BLaER1 (cell line): ENCODE results near the gene LRPAP1.
"Not testable (repeated sequence)": the region's sequence is repeated elsewhere in the genome, so short reads cannot be mapped to it uniquely, and the experiment has no call there.

ENCODE experiments used
- H3K27ac ChIP-seq: shearing (Covaris generic); formaldehyde crosslinking; 2 replicates; pipeline ENCODE4 v1.8.1; 2022
- H3K27me3 ChIP-seq: shearing (Covaris generic); formaldehyde crosslinking; 2 replicates; pipeline ENCODE4 v1.8.1; 2022
- H3K36me3 ChIP-seq: shearing (Covaris generic); formaldehyde crosslinking; 2 replicates; pipeline ENCODE4 v1.8.1; 2022
- H3K4me1 ChIP-seq: shearing (Covaris generic); formaldehyde crosslinking; 2 replicates; pipeline ENCODE4 v1.8.1; 2022
- H3K4me2 ChIP-seq: shearing (Covaris generic); formaldehyde crosslinking; 2 replicates; pipeline ENCODE4 v1.8.1; 2022
- H3K4me3 ChIP-seq: shearing (Covaris generic); formaldehyde crosslinking; 2 replicates; pipeline ENCODE4 v1.8.1; 2022
- H3K9ac ChIP-seq: shearing (Covaris generic); formaldehyde crosslinking; 2 replicates; pipeline ENCODE4 v1.8.1; 2022
- H3K9me3 ChIP-seq: shearing (Covaris generic); formaldehyde crosslinking; 2 replicates; pipeline ENCODE4 v1.8.1; 2022
- H4K20me1 ChIP-seq: shearing (Covaris generic); formaldehyde crosslinking; 2 replicates; pipeline ENCODE4 v1.8.1; 2022
- Cebpa-rat ChIP-seq: shearing (Covaris generic); IDR thresholded peaks from 2 replicates; pipeline ENCODE4 v1.8.1; 2022

LRPAP1 gene, protein sequence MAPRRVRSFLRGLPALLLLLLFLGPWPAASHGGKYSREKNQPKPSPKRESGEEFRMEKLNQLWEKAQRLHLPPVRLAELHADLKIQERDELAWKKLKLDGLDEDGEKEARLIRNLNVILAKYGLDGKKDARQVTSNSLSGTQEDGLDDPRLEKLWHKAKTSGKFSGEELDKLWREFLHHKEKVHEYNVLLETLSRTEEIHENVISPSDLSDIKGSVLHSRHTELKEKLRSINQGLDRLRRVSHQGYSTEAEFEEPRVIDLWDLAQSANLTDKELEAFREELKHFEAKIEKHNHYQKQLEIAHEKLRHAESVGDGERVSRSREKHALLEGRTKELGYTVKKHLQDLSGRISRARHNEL

DNA sequence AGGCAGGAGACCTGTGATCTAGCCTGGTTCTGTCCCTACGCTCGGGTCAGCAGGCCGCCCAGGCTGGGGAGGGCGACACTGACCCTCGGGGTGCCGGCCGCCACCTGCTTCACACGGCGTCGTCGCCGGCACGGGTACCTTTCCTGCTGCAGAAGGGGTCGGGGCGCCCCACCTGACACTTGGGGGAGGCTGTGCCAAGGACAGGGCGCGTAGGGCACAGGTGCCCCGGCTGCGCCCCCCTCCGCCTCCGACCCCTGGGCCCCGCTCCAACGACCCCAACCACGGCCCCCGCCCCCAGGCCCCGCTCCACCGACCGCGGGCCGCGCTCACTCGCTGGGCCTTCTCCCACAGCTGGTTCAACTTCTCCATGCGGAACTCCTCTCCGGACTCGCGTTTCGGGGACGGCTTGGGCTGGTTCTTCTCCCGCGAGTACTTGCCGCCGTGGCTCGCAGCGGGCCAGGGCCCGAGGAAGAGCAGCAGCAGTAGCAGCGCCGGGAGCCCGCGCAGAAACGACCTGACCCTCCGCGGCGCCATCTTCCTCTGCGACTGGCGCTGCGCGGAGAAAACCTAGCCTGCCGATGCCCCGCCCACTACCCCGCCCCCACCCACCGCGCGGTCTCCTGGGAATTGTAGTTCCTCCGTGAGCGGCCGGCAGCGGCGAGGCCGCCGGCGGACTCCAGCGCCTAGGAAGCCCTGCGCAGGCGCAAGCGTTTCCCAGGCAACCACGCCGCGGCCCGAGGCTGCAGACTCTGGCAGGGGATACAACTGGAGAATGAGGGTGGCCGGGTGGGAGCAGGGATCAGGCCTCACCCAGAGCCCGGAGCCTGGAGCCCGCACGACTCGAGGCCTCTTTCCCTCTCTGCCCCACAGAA lies at the start of gene LRPAP1:
TSS of gene LRPAP1 (minus strand) at position 544 of the 872 bp plus-strand sequence. CDS start at position 534, 10 bp downstream.
- TF ChIP-seq Cebpa-rat, result no peak
- Histone ChIP-seq H3K4me3 (peak within 1 kb of the TSS; percentile 80), H4K20me1 (peaks cover 50% of the 10 kb centered on the region), H3K4me1 (peaks cover 53% of the 10 kb centered on the region), H3K4me2 (peak within 1 kb of the TSS; percentile 100), H3K9me3 (no peaks in the 10 kb centered on the region), H3K27ac (peak within 1 kb of the TSS; percentile 88), H3K9ac (peak within 1 kb of the TSS; percentile 92), H3K36me3 (peaks cover 10% of the 10 kb centered on the region), H3K27me3 (peaks cover 7% of the 10 kb centered on the region; the same call in 1 of the 2 replicates)

DNA sequence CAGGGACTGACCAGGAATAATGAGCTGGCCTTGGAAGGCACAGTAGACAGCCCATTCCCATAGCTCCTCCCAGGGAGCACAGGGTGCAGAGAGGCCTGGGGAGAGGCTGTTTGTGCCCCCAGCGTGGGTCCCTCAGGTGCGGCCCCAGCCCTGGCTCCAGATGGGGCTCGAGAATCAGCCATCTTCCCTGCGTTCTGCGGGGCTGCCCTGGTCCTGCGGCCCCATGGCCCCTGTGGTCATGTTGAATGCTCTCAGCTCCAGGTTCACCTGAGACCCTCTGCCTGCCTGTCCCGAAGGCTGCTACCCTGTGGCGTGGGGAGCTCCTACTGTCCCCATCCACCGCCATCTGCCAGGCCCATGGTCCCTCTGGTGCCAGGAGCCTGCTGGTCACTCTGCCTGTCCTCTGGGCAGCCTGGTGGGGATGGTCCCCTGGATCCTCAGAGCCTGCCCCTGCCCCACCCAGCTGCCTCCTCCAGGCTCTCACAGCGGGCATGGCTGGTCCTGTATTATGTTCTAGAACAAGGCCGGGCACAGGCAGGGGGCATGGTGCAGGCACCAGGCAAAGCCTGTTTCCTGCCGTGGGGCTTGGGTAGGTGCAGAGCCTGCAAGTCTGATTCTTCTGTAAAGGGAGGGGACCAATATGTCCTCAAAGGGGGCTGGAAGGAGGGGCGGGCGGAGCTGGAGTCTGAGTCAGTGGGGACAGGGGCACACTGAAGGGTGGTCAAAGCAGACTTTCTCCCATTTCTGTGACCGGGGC lies 49.3 kb upstream of the LRPAP1 start:
- not testable (repeated sequence) for H3K27me3 ChIP-seq, H4K20me1 ChIP-seq, H3K4me3 ChIP-seq, H3K9me3 ChIP-seq, H3K4me2 ChIP-seq, H3K36me3 ChIP-seq, H3K9ac ChIP-seq, H3K27ac ChIP-seq, H3K4me1 ChIP-seq

DNA sequence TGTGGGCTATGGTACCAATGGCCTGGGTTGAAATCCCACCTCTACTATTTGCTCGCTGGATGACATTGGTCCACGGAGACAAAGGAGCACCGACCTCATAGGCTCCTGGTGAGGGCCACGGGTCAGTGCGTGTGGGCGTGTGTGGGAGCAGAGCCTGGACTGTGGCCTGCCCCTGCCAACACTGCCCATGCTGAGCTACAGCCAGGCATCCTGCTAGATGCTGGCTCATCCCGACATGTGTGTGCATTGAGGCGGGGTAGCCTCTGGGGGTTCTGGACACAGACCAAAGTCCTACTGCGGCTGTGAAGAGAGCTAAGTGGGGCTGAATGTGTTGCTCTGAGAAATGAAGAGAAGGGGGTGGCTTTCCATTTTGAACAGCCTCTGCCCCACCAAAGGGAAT lies 48.6 kb upstream of the LRPAP1 start:
- H3K4me3 ChIP-seq, H3K9me3 ChIP-seq, H3K9ac ChIP-seq, H3K27me3 ChIP-seq, H3K4me2 ChIP-seq, H4K20me1 ChIP-seq, H3K27ac ChIP-seq, H3K36me3 ChIP-seq, H3K4me1 ChIP-seq: not testable (repeated sequence)

GRCh38 chr4:3578527-3579144 lies 46.4 kb upstream of the LRPAP1 start:
- H3K4me2 ChIP-seq, H3K36me3 ChIP-seq, H4K20me1 ChIP-seq, H3K27ac ChIP-seq, H3K4me3 ChIP-seq, H3K9me3 ChIP-seq, H3K9ac ChIP-seq, H3K27me3 ChIP-seq: not testable (repeated sequence)
- peaks cover 14% of the 10 kb centered on the region for H3K4me1 ChIP-seq

- not testable (repeated sequence) for H3K36me3 ChIP-seq, H3K9ac ChIP-seq
Measured at GRCh38 chr4:3578052-3578451, 45.8 kb upstream of the LRPAP1 start.

DNA sequence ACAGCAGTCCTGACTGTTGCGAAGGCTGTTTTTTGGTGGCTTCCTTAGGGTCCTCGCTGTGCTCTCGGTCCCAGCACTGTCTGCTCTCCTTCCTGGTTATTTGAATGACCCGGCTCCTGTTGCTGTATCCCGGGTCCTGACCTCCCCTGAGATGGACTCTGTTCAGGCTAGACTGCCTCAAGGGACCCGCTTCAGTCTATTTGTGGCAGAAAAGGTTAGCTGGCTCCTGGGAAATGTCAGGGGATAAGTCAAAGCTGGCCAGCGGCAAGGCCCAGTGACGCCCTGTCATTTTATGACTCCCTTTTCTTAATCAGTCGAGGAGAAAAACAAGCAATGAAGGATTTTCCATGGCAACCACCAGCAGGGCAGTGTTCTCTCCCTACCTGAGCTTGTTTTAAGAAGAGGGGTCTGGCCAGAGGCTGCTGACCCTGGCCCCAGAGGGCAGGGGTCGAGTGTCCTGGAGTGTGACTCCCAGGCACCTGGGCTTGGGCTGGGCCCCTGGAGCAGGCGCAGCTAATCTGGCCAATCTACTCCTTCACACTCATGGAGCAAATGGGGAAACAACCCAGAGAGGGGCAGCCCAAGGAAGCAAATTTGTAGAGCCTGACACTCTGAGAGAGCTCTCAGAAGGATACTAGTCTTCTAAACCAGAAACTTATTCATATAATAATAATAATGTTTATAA lies 45.1 kb upstream of the LRPAP1 start:
- H3K36me3 ChIP-seq, H3K9ac ChIP-seq, H3K27ac ChIP-seq, H4K20me1 ChIP-seq, H3K4me2 ChIP-seq, H3K27me3 ChIP-seq, H3K4me3 ChIP-seq, H3K9me3 ChIP-seq: not testable (repeated sequence)
- peaks cover 14% of the 10 kb centered on the region for H3K4me1 ChIP-seq

More at GRCh38 chr4:3578052-3578451, 45.8 kb upstream of the LRPAP1 start:
- H4K20me1 ChIP-seq, H3K9me3 ChIP-seq, H3K27ac ChIP-seq, H3K4me3 ChIP-seq, H3K4me2 ChIP-seq, H3K27me3 ChIP-seq: not testable (repeated sequence)
- peaks cover 14% of the 10 kb centered on the region for H3K4me1 ChIP-seq

DNA sequence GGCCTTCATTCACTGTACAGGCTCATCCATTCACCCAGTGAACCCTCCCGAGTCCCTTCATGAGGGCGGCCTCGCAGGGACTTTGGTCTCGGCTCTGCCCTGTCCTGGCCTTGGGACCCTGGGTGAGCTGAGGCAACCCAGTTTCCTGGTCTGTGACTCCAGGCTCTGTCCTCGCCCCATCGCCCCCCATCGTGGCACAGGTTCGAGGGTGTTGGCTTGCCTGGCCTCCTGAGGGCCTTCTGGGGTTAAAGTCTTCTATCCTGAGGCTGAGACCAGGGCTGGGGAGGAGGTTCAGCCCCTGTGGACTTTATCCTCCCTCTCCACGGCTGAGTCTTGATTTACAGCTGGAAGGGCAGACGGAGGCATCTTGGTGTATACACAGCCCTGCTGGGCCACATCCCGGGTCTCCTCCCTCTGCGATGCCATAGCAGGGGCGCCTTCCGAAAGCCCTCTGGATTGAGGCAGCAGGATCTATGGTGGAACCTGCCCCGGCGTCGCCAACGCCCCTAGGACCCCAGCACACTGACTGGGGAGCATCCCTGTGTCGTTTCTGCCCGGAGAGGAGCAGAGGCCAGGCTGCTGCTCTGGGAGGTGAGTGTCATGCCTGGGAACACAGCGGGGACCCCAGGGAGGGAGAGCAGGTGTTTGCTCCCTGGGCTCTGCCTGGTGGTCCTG lies 44.4 kb upstream of the LRPAP1 start:
- not testable (repeated sequence) for H4K20me1 ChIP-seq, H3K4me3 ChIP-seq, H3K27me3 ChIP-seq, H3K9ac ChIP-seq, H3K36me3 ChIP-seq, H3K27ac ChIP-seq, H3K9me3 ChIP-seq
- peak overlapping the region; percentile 42; the same call in 1 of the 2 replicates for H3K4me2 ChIP-seq
- H3K4me1 ChIP-seq, result peaks cover 14% of the 10 kb centered on the region

GRCh38 chr4:3575426-3576369 lies 43.5 kb upstream of the LRPAP1 start:
- Histone ChIP-seq H3K27ac (peak overlapping the region; percentile 18; the same call in 1 of the 2 replicates), H3K4me2 (peak overlapping the region; percentile 42), H3K4me1 (peaks cover 14% of the 10 kb centered on the region)
- H3K27me3 ChIP-seq, H4K20me1 ChIP-seq, H3K36me3 ChIP-seq, H3K4me3 ChIP-seq, H3K9me3 ChIP-seq, H3K9ac ChIP-seq: not testable (repeated sequence)

- H3K4me3 ChIP-seq, H3K4me2 ChIP-seq, H3K9me3 ChIP-seq, H3K36me3 ChIP-seq, H3K27ac ChIP-seq, H3K27me3 ChIP-seq, H3K9ac ChIP-seq, H4K20me1 ChIP-seq: not testable (repeated sequence)
- H3K4me1 ChIP-seq, result peaks cover 14% of the 10 kb centered on the region
Measured at GRCh38 chr4:3574865-3575264, 42.6 kb upstream of the LRPAP1 start.

- not testable (repeated sequence) for H3K27ac ChIP-seq, H3K9ac ChIP-seq, H4K20me1 ChIP-seq, H3K9me3 ChIP-seq, H3K4me3 ChIP-seq, H3K27me3 ChIP-seq, H3K36me3 ChIP-seq, H3K4me2 ChIP-seq
- peaks cover 14% of the 10 kb centered on the region for H3K4me1 ChIP-seq
Measured at GRCh38 chr4:3574346-3574745, 42.1 kb upstream of the LRPAP1 start.
